Measurements from ENCODE around the gene GSG1L.

The GSG1L gene

GRCh38 chr16:27826081-27826892 lies 237.2 kb downstream of the GSG1L start:
- TF ChIP-seq, protein P1, sequence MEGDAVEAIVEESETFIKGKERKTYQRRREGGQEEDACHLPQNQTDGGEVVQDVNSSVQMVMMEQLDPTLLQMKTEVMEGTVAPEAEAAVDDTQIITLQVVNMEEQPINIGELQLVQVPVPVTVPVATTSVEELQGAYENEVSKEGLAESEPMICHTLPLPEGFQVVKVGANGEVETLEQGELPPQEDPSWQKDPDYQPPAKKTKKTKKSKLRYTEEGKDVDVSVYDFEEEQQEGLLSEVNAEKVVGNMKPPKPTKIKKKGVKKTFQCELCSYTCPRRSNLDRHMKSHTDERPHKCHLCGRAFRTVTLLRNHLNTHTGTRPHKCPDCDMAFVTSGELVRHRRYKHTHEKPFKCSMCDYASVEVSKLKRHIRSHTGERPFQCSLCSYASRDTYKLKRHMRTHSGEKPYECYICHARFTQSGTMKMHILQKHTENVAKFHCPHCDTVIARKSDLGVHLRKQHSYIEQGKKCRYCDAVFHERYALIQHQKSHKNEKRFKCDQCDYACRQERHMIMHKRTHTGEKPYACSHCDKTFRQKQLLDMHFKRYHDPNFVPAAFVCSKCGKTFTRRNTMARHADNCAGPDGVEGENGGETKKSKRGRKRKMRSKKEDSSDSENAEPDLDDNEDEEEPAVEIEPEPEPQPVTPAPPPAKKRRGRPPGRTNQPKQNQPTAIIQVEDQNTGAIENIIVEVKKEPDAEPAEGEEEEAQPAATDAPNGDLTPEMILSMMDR (conservative IDR thresholded peaks at IDR 0.05; ENCODE audit: low read length): no peak
- DNase-seq (ENCODE audit: low read depth): no peak
- no peak overlapping the region for H3K4me3 ChIP-seq (ENCODE audit: low read length)

DNA sequence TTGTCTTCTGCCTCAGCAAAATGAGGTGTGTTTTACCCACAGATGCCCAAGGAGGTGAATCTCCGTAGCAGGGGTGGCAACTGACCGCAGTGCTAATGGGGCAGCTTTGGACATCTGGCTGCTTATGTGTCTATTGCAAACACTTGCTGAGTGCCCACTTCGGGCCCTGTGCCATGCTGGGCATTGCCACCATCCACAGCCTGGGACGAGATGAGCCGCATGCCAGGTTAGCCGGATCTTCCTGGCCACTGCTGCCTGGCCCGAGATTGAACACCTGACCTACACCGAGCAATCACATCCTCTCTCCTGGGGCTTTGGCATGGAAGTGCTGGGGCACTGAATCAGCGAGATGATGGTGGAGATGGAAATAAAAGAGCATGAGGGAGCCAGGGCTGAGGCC lies 238.7 kb downstream of the GSG1L start:
- TF ChIP-seq, protein P1 (conservative IDR thresholded peaks at IDR 0.05; ENCODE audit: low read length): no peak
- DNase-seq (ENCODE audit: low read depth): no peak
- no peak overlapping the region for H3K4me3 ChIP-seq (ENCODE audit: low read length)

- TF ChIP-seq, protein P1 (conservative IDR thresholded peaks at IDR 0.05; ENCODE audit: low read length): no peak
- DNase-seq (ENCODE audit: low read depth): no peak
- H3K4me3 ChIP-seq (ENCODE audit: low read length): no peak overlapping the region
Measured at GRCh38 chr16:27824006-27824405, 239.5 kb downstream of the GSG1L start.

DNA sequence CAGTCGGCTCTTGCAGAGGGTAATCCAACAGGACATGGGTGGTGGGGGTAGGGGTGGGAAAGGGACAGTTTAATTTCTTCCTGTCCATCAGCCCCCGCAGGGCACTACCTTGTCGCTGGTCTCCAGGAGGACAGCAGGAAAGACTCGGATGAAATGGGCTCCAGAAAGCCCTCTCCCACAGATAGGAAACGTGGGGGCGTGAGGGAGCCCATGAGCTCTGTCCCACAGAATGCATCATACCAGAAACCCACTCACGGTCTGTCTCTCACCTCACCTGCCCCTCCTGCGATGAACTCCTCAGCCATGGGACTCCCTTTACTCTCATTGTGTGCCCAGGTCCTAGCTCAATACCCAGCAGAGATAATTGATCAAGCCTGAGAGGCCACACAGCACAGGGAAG lies 240.1 kb downstream of the GSG1L start:
- TF ChIP-seq, protein P1 (conservative IDR thresholded peaks at IDR 0.05; ENCODE audit: low read length): no peak
- no peak for DNase-seq (ENCODE audit: low read depth)
- H3K4me3 ChIP-seq (ENCODE audit: low read length): no peak overlapping the region

GRCh38 chr16:27822996-27823395 lies 240.5 kb downstream of the GSG1L start:
- no peak for DNase-seq (ENCODE audit: low read depth)
- TF ChIP-seq, protein P1 (conservative IDR thresholded peaks at IDR 0.05; ENCODE audit: low read length): no peak
- H3K4me3 ChIP-seq (ENCODE audit: low read length): no peak overlapping the region

- no peak overlapping the region for H3K4me3 ChIP-seq (ENCODE audit: low read length)
- DNase-seq (ENCODE audit: low read depth): no peak
- TF ChIP-seq, protein P1 (conservative IDR thresholded peaks at IDR 0.05; ENCODE audit: low read length): no peak
Measured at GRCh38 chr16:27822529-27822928, 241.0 kb downstream of the GSG1L start.

GRCh38 chr16:27820646-27821345 lies 242.7 kb downstream of the GSG1L start:
- TF ChIP-seq, protein P1 (conservative IDR thresholded peaks at IDR 0.05; ENCODE audit: low read length): no peak
- no peak for DNase-seq (ENCODE audit: low read depth)

More at GRCh38 chr16:27820646-27821345, 242.7 kb downstream of the GSG1L start:
- H3K4me3 ChIP-seq (ENCODE audit: low read length): no peak overlapping the region

Data from AG10803 (cell line).